ENCODE measurements around the gene C16orf78.

The C16orf78 gene

DNA sequence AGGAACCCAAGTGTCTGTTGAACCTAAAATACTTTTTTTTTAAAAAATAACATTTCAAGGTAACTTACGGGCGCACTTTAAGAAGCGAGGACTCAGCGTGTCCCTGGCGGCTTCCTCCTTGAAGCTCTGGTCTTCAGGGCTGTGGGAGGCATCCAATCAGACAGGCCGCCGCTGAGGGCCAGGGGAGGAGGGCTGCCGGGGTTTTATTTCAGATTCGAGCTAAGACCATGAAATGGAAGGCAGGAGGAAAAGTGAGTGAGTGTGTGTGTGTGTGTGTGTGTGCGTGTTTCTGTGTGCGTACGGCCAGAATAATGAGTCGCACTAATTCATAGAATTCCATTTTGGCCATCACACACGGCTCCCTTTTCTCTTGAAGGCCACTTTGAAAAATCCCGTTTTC is 41.1 kb downstream of the C16orf78 start:
- H3K4me1 ChIP-seq: no peaks in the 10 kb centered on the region
- no peaks in the 10 kb centered on the region for H3K27me3 ChIP-seq (ENCODE audit: low read depth)
- H3K36me3 ChIP-seq (replicated peaks): no peaks in the 10 kb centered on the region
- in situ Hi-C loops (cut with MboI; ENCODE audit: low sequenced_read_pairs): loop anchor here (10.0 to 25.0 kb wide), 2 partner anchors 173 to 510 kb away; no protein-coding TSS in a partner anchor
- DNase-seq (ENCODE audit: low spot score in 2 of 2): no peak
- no peaks in the 10 kb centered on the region for H3K9me3 ChIP-seq
- H3K4me3 ChIP-seq: no peak overlapping the region

DNA sequence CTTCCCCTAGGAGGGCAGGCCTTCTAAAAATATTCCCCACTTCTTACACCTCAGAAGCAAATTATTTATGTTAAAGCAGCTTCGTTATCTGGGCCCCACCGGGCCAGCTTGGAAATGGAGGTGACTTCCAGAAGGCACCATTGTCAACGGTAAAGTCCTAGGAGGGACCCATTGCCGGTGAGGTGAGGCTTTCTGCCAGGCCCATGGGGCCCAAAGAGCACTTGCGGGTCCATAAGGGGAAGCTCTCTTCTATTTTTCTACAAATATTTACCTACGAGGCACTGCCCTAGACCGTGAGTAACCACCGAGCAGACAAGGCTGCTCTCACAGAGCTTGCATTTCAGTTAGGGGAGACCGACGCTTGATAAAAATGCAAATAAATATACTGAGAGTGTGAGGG is 41.5 kb downstream of the C16orf78 start:
- Histone ChIP-seq H3K4me3 (no peak overlapping the region), H3K27me3 (ENCODE audit: low read depth) (no peaks in the 10 kb centered on the region), H3K4me1 (no peaks in the 10 kb centered on the region), H3K9me3 (no peaks in the 10 kb centered on the region), H3K36me3 (replicated peaks) (no peaks in the 10 kb centered on the region)
- DNase-seq (ENCODE audit: low spot score in 2 of 2): no peak
- in situ Hi-C loops (cut with MboI; ENCODE audit: low sequenced_read_pairs): loop anchor here (10.0 to 25.0 kb wide), 2 partner anchors 172 to 510 kb away; no protein-coding TSS in a partner anchor

DNA sequence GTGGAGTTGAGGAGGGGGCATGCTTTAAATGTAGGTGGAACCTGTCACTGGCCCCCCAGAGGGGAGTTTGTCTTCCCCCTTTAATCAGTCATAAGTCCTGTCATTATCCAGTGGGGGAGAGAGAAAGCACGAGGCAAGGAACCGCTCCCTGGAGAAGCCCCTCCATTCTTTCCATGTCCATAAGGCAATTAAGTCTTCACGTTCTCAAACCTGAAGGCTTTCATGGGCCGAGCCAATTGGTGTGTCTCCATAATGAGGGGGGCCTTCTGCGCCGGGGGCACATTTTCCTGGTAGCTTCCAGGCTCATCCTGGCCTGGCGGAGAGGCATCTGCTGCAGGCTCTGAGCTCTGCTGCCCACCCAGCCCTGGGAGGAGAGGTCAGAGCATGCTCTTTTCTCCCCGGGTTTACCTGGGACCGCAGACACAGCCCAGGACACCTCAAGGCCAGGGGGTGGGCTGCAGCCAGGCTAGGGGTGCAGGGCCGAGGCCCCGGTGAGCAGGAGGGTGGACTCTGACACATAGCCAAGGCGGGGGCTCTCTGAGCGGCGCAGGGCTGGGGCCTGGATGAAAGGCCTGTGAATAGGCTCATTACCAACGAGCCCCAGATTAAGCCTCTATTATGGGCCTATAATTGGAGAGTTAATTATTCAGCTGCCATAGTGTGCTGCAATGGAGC is 42.5 kb downstream of the C16orf78 start:
- Histone ChIP-seq H3K4me1 (no peaks in the 10 kb centered on the region), H3K27me3 (ENCODE audit: low read depth) (no peaks in the 10 kb centered on the region), H3K9me3 (no peaks in the 10 kb centered on the region), H3K4me3 (no peak overlapping the region), H3K36me3 (replicated peaks) (no peaks in the 10 kb centered on the region)
- DNase-seq (ENCODE audit: low spot score in 2 of 2): no peak
- in situ Hi-C loops (cut with MboI; ENCODE audit: low sequenced_read_pairs): loop anchor here (10.0 to 25.0 kb wide), 2 partner anchors 171 to 509 kb away; no protein-coding TSS in a partner anchor

DNA sequence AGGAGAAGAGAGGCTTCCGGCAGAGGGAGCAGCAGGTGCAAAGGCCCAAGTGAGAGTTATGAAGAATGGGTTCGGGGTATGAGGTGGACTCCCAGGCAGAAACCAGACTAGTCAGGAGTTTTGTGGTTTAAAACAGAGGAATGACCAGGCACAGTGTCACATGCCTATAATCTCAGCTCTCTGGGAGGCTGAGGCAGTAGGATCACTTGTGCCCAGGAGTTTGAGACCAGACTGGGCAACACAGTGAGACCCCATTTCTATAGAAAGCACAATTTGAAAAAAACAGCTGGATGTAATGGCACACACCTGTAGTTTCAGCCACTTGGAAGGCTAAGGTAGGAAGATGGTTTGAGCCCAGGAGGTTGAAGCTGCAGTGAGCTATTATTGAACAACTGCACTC is 43.8 kb downstream of the C16orf78 start:
- Histone ChIP-seq H3K36me3 (replicated peaks) (no peaks in the 10 kb centered on the region), H3K9me3 (no peaks in the 10 kb centered on the region), H3K27me3 (ENCODE audit: low read depth) (no peaks in the 10 kb centered on the region), H3K4me3 (no peak overlapping the region), H3K4me1 (no peaks in the 10 kb centered on the region)
- in situ Hi-C loops (cut with MboI; ENCODE audit: low sequenced_read_pairs): loop anchor here (10.0 to 25.0 kb wide), 2 partner anchors 170 to 507 kb away; no protein-coding TSS in a partner anchor
- DNase-seq (ENCODE audit: low spot score in 2 of 2): no peak

DNA sequence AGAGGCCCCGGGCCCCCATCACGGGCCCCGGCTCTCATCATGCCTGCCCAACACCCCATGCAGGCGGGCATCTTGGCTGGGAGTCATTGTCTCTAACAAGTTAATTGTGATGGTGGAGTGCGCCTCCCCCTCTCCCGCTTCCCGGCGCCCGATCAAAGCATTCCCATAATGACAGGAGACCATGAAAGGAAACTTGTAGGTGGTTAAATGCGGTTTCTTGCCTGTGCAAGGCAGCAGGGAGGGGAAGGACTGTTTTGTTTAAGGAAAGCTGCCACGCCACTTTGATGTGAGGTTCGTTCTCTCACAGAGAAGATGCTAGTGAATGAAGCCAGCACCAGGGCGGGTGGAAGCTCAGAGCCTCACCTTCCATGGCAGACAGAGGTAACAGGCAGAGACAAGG is 45.4 kb downstream of the C16orf78 start:
- in situ Hi-C loops (cut with MboI; ENCODE audit: low sequenced_read_pairs): loop anchor here (10.0 to 25.0 kb wide), 2 partner anchors 168 to 506 kb away; no protein-coding TSS in a partner anchor
- Histone ChIP-seq H3K4me3 (no peak overlapping the region), H3K27me3 (ENCODE audit: low read depth) (no peaks in the 10 kb centered on the region), H3K4me1 (no peaks in the 10 kb centered on the region), H3K9me3 (no peaks in the 10 kb centered on the region), H3K36me3 (replicated peaks) (no peaks in the 10 kb centered on the region)
- no peak for DNase-seq (ENCODE audit: low spot score in 2 of 2)

DNA sequence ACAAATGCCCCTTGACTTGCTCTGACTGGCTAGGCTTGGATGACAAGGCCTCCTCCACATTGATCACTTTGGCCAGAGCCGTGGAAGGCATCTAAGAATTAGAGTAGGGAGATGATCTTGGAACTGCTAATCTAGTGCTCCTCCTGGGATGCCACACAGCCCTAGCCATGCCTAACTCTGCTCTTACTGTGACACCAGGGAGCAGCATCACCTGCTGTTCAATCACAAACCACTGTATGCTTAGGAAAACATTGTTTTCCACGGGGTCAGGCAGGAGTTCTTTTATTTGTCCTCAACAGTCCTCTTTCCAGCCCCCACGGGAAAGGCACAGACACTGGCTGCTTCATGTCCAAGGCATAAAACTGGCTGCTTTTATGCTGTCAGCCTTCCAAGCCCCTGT is 46.3 kb downstream of the C16orf78 start:
- no peaks in the 10 kb centered on the region for H3K36me3 ChIP-seq (replicated peaks)
- H3K4me3 ChIP-seq: no peak overlapping the region
- H3K4me1 ChIP-seq: no peaks in the 10 kb centered on the region
- H3K27me3 ChIP-seq (ENCODE audit: low read depth): peaks cover 2% of the 10 kb centered on the region; the same call in 1 of the 2 replicates
- H3K9me3 ChIP-seq: no peaks in the 10 kb centered on the region
- DNase-seq (ENCODE audit: low spot score in 2 of 2): no peak
- in situ Hi-C loops (cut with MboI; ENCODE audit: low sequenced_read_pairs): loop anchor here (10.0 to 25.0 kb wide), 2 partner anchors 167 to 505 kb away; no protein-coding TSS in a partner anchor

DNA sequence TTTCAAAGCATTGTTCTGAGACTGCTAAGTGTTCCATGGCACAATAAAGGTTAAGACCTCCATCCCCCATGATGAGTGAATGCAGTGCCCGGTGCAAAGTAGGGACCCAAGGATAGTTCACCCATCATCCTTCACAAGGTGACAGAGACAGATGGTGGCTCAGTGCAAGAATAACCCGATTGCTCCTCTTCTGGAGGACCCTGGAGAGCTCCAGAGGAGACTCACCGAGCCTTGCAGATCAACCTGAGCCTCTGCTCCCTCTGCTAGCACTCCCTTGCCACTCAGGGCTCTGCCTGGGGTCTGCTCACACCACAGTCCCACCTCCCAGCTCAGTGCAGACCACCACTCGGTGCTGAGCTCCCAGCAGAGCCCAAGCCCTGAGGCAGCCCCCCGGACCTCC is 49.3 kb downstream of the C16orf78 start:
- Histone ChIP-seq H3K4me1 (no peaks in the 10 kb centered on the region), H3K27me3 (ENCODE audit: low read depth) (peaks cover 2% of the 10 kb centered on the region; the same call in 1 of the 2 replicates), H3K4me3 (no peak overlapping the region), H3K9me3 (no peaks in the 10 kb centered on the region), H3K36me3 (replicated peaks) (no peaks in the 10 kb centered on the region)
- DNase-seq (ENCODE audit: low spot score in 2 of 2): no peak
- in situ Hi-C loops (cut with MboI; ENCODE audit: low sequenced_read_pairs): loop anchor here (25.0 kb wide), 1 partner anchor 164 kb away; no protein-coding TSS in a partner anchor

DNA sequence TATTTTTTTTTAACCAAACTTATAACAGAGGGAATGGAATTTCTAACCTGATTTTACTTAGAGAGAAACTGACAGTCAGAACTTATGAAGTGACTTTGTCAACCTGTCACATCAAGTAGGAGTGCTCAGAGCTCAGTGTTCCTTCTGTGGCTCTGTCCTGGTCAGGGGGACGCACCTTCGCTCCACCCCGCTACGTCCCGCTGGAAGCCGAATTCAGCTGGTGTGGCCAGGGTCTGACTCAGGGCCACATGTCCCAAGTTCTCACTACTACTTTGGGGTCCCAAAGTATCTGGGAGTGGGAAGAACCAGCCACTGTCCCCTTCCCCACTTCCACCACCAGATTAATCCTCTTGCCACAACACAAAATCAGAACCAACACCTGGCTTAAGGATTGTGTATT is 51.4 kb downstream of the C16orf78 start:
- no peak for DNase-seq (ENCODE audit: low spot score in 2 of 2)
- no peaks in the 10 kb centered on the region for H3K4me1 ChIP-seq
- H3K36me3 ChIP-seq (replicated peaks): no peaks in the 10 kb centered on the region
- peaks cover 2% of the 10 kb centered on the region; the same call in 1 of the 2 replicates for H3K27me3 ChIP-seq (ENCODE audit: low read depth)
- no peak overlapping the region for H3K4me3 ChIP-seq
- H3K9me3 ChIP-seq: no peaks in the 10 kb centered on the region
- in situ Hi-C loops (cut with MboI; ENCODE audit: low sequenced_read_pairs): loop anchor here (25.0 kb wide), 1 partner anchor 162 kb away; no protein-coding TSS in a partner anchor

DNA sequence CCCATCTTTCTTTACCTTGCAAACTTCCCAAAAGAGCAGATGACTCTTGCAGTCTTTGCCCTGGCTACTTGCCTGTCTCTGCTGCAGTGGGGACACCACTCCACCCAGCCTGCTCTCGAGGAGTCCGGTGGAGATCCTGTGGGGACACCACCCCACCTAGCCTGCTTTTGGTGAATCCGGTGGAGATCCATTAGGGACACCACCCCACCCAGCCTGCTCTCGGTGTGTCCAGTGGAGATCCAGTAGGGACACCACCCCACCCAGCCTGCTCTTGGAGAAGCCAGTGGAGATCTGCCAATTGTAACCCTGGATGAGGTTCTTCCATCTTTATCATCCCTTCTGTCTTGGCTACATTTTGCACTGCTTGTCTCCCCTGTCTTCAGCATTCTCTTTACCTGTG is 54.2 kb downstream of the C16orf78 start:
- in situ Hi-C loops (cut with MboI; ENCODE audit: low sequenced_read_pairs): no loop called here
- DNase-seq (ENCODE audit: low spot score in 2 of 2): no peak
- Histone ChIP-seq H3K27me3 (ENCODE audit: low read depth) (peaks cover 2% of the 10 kb centered on the region; the same call in 1 of the 2 replicates), H3K4me3 (no peak overlapping the region), H3K9me3 (no peaks in the 10 kb centered on the region), H3K36me3 (replicated peaks) (no peaks in the 10 kb centered on the region), H3K4me1 (no peaks in the 10 kb centered on the region)

DNA sequence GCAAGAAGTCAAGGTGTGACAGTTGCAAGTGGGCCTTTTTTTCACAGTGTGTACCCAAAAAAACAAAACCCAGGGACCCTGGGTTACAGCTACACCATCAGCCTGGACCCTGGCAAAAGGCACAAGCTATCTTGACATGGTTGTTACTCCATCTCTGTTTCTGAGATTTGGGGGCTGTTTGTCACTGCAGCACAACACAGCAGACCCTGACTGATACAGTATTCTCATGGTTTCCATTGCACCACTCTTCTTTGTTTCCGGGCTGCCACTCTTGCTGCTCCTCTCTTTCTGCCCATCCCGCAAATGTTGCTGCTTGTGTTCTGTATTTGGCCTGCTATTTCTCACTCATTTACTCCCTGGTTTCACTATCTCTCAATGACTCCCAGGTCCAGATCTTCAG is 55.2 kb downstream of the C16orf78 start:
- DNase-seq (ENCODE audit: low spot score in 2 of 2): no peak
- Histone ChIP-seq H3K4me3 (no peak overlapping the region), H3K9me3 (no peaks in the 10 kb centered on the region), H3K27me3 (ENCODE audit: low read depth) (peaks cover 2% of the 10 kb centered on the region; the same call in 1 of the 2 replicates), H3K4me1 (no peaks in the 10 kb centered on the region), H3K36me3 (replicated peaks) (no peaks in the 10 kb centered on the region)
- in situ Hi-C loops (cut with MboI; ENCODE audit: low sequenced_read_pairs): no loop called here

DNA sequence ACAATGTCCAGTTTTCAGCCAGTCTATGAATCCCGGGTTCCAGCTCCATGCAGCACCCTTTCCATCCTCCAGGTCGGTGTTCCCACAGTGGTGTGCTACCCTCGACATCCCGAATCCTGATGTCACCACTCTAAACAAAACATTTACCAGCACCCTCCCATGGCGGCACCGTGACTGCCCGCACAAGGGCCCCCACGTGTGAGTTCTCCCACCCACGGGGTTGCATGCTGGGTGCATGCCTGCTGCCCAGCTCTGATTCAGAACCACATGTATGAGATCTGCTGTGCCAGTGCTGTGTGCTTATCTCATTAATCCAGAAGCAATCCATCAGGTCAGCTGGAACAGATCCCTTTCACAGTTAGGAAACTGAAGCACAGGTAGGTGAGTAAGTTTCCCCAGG is 57.4 kb downstream of the C16orf78 start:
- Histone ChIP-seq H3K9me3 (no peaks in the 10 kb centered on the region), H3K4me3 (no peak overlapping the region), H3K4me1 (no peaks in the 10 kb centered on the region), H3K36me3 (replicated peaks) (no peaks in the 10 kb centered on the region), H3K27me3 (ENCODE audit: low read depth) (no peaks in the 10 kb centered on the region)
- DNase-seq (ENCODE audit: low spot score in 2 of 2): no peak
- in situ Hi-C loops (cut with MboI; ENCODE audit: low sequenced_read_pairs): no loop called here

DNA sequence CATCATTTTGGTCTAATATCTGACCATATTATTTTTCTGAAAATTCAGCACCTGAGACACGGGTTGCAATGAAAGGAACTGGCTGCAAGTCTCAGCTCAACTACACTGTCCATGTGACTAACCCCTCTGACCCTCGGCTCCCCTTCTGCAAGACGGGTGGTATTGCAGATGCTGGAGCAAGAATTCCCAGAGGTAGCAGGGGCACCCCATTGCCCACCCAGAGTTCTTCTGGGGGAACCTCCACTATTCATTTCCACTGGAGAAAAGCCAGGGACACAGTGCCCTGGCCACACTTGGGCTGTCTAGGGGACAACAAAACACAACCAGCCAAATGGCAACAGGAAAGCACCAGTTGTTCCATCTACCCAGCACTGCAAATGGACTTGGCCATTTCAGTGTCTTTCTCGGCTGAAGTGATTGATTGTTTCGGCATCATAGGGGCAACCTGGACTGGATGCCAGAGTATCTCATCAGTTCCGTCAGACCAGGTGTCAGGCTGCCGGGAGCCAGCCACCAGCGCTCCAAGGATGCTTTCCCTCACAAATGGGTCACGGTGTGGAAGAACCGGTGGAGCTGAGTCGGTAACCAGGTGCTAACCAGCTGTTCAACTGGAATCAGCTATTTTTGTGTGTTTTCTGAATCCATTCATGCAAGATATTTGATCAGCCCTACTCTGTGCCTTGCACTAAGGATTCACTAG is 58.1 kb downstream of the C16orf78 start:
- in situ Hi-C loops (cut with MboI; ENCODE audit: low sequenced_read_pairs): no loop called here
- Histone ChIP-seq H3K4me1 (no peaks in the 10 kb centered on the region), H3K27me3 (ENCODE audit: low read depth) (no peaks in the 10 kb centered on the region)

DNA sequence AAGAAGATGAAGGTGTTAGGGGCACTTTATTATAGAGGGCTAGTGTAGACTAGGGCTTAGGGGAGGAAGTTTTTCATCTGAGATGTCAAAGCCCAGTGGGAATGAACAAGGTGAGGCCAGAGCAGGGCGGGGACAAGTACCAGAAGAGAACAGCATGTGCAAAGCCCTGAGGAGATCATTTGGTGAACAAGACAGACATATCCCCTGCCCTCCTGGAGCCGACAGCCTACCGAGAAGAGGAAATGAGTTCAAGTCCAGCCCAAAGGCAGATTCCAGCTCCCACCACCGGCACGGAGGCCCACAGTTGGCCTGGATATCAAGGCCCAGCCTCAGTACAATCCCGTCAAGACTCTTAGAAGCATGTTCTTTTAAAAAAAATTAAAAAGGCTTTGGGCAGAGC is 61.1 kb downstream of the C16orf78 start:
- Histone ChIP-seq H3K9me3 (no peaks in the 10 kb centered on the region), H3K36me3 (replicated peaks) (no peaks in the 10 kb centered on the region), H3K4me3 (no peak overlapping the region), H3K27me3 (ENCODE audit: low read depth) (no peaks in the 10 kb centered on the region), H3K4me1 (no peaks in the 10 kb centered on the region)
- no peak for DNase-seq (ENCODE audit: low spot score in 2 of 2)
- in situ Hi-C loops (cut with MboI; ENCODE audit: low sequenced_read_pairs): no loop called here

More for the DNA sequence above, 58.1 kb downstream of the C16orf78 start:
- DNase-seq (ENCODE audit: low spot score in 2 of 2): no peak
- no peaks in the 10 kb centered on the region for H3K9me3 ChIP-seq
- H3K4me3 ChIP-seq: no peak overlapping the region
- no peaks in the 10 kb centered on the region for H3K36me3 ChIP-seq (replicated peaks)

DNA sequence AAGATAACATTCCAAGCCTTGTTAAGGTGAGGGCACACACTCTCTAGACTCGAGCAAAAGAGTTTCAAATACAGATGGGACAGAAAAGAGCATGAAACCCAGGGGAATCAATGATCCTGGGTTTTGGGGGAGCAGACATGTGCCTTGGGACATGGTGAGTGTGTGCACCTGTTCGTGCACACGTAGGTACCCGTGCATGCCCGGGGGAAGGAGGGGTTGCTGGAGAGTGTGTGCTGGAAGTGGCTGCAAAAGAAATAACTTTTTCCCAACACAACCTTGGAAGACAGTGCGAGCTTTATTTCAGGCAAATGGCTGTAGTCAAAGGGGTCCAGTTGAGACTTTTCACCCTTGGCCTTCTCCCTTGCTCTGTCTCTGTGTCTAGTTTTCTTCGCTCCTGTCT is 62.6 kb downstream of the C16orf78 start:
- Histone ChIP-seq H3K9me3 (no peaks in the 10 kb centered on the region), H3K4me1 (no peaks in the 10 kb centered on the region), H3K4me3 (no peak overlapping the region), H3K27me3 (ENCODE audit: low read depth) (no peaks in the 10 kb centered on the region), H3K36me3 (replicated peaks) (no peaks in the 10 kb centered on the region)
- no peak for DNase-seq (ENCODE audit: low spot score in 2 of 2)
- in situ Hi-C loops (cut with MboI; ENCODE audit: low sequenced_read_pairs): no loop called here

Measured in HAP-1 (cell line).